WTC11 (cell line): ENCODE data around the gene GLT1D1. TPM values are rescaled to one million over a fixed set of nuclear protein-coding genes. Genes with fewer than 3 reads are reported as not detected.

Experiments used
- ATAC-seq: fragments of 200-7000 bp; cut with Tn5 transposase; 2 replicates; pipeline ENCODE4 v1.10.0; 2021; ENCODE audit warnings: mild to moderate bottlenecking, moderate library complexity
- CTCF ChIA-PET: fragments of 300-600 bp; sonication (Branson Sonifier 250); formaldehyde crosslinking; loops from one replicate; lab custom pipeline; 2021; ENCODE audit warnings: antibody characterized with exemption; lab: Charles Lee
- POLR2A ChIA-PET: fragments of 350-600 bp; sonication (Branson Sonifier 250); formaldehyde crosslinking; loops from one replicate; lab custom pipeline; 2021; ENCODE audit warnings: antibody characterized with exemption; lab: Charles Lee
- DNase-seq: peaks from one replicate; pipeline ENCODE4 v3.0.0; 2021; ENCODE audit warnings: low spot score
- H3K27ac Mint-ChIP-seq: 2 replicates; pipeline ENCODE4 v1.8.0; 2021; ENCODE audit warnings: mixed read lengths
- H3K27me3 Mint-ChIP-seq: 2 replicates; pipeline ENCODE4 v1.8.0; 2021; ENCODE audit warnings: low read depth, mild to moderate bottlenecking, moderate library complexity, mixed read lengths
- H3K36me3 Mint-ChIP-seq: 2 replicates; pipeline ENCODE4 v1.8.0; 2021; ENCODE audit warnings: mixed read lengths
- H3K4me1 Mint-ChIP-seq: 2 replicates; pipeline ENCODE4 v1.8.0; 2022; ENCODE audit warnings: mixed read lengths
- H3K4me3 Mint-ChIP-seq: 2 replicates; pipeline ENCODE4 v1.8.0; 2021; ENCODE audit warnings: mild to moderate bottlenecking, moderate library complexity, mixed read lengths
- H3K9me3 Mint-ChIP-seq: 2 replicates; pipeline ENCODE4 v1.8.0; 2021; ENCODE audit warnings: mixed read lengths
- AFF4 ChIP-seq: sonication (generic); formaldehyde crosslinking; IDR thresholded peaks from 2 replicates; pipeline ENCODE4 v1.8.1; 2023; ENCODE audit warnings: mild to moderate bottlenecking, missing genetic modification reagents, borderline replicate concordance
- AR ChIP-seq: fragments of 250-450 bp; sonication (Bioruptor Pico); IDR thresholded peaks from 2 replicates; pipeline ENCODE4 v1.9.0; 2021; ENCODE audit warnings: mild to moderate bottlenecking
- ATF1 ChIP-seq: sonication (generic); formaldehyde crosslinking; IDR thresholded peaks from 2 replicates; pipeline ENCODE4 v1.8.1; 2023; ENCODE audit warnings: mild to moderate bottlenecking, moderate library complexity, missing genetic modification reagents
- CREM ChIP-seq: sonication (generic); formaldehyde crosslinking; IDR thresholded peaks from 2 replicates; pipeline ENCODE4 v1.8.1; 2022; ENCODE audit warnings: mild to moderate bottlenecking, missing genetic modification reagents, moderate library complexity
- E2F1 ChIP-seq: sonication (generic); formaldehyde crosslinking; IDR thresholded peaks from 2 replicates; pipeline ENCODE4 v1.8.0; 2022; ENCODE audit warnings: mild to moderate bottlenecking, missing genetic modification reagents
- ETV6 ChIP-seq: sonication (generic); formaldehyde crosslinking; IDR thresholded peaks from 2 replicates; pipeline ENCODE4 v1.8.1; 2022; ENCODE audit warnings: mild to moderate bottlenecking, missing genetic modification reagents
- FOXJ3 ChIP-seq: sonication (generic); formaldehyde crosslinking; IDR thresholded peaks from 2 replicates; pipeline ENCODE4 v1.9.0; 2021; ENCODE audit warnings: missing genetic modification reagents, mild to moderate bottlenecking, borderline replicate concordance
- GTF2I ChIP-seq: fragments of 250-450 bp; sonication (Bioruptor Pico); conservative IDR thresholded peaks from 2 replicates; pipeline ENCODE4 v1.4.0; 2021; ENCODE audit warnings: mild to moderate bottlenecking
- JAZF1 ChIP-seq: fragments of 250-450 bp; sonication (Bioruptor Pico); IDR thresholded peaks from 2 replicates; pipeline ENCODE4 v1.9.0; 2021; ENCODE audit warnings: moderate library complexity, mild to moderate bottlenecking, inconsistent platforms
- JUN ChIP-seq: sonication (generic); formaldehyde crosslinking; IDR thresholded peaks from 2 replicates; pipeline ENCODE4 v1.8.0; 2023; ENCODE audit warnings: mild to moderate bottlenecking, missing genetic modification reagents
- NFYB ChIP-seq: sonication (generic); formaldehyde crosslinking; conservative IDR thresholded peaks from 2 replicates; pipeline ENCODE4 v1.8.0; 2022; ENCODE audit warnings: low read depth, missing genetic modification reagents
- NR3C1 ChIP-seq: sonication (generic); formaldehyde crosslinking; conservative IDR thresholded peaks from 2 replicates; pipeline ENCODE4 v1.8.1; 2023; ENCODE audit warnings: low read depth, mild to moderate bottlenecking, missing genetic modification reagents
- PRRX2 ChIP-seq: fragments of 250-450 bp; sonication (Bioruptor Pico); IDR thresholded peaks from 2 replicates; pipeline ENCODE4 v1.8.0; 2021; ENCODE audit warnings: mild to moderate bottlenecking
- RELA ChIP-seq: sonication (generic); formaldehyde crosslinking; IDR thresholded peaks from 2 replicates; pipeline ENCODE4 v1.8.1; 2022; ENCODE audit warnings: missing genetic modification reagents, mild to moderate bottlenecking, borderline replicate concordance
- ZBTB21 ChIP-seq: sonication (generic); formaldehyde crosslinking; IDR thresholded peaks from 2 replicates; pipeline ENCODE4 v1.8.1; 2023; ENCODE audit warnings: mild to moderate bottlenecking, missing genetic modification reagents, borderline replicate concordance
- ZMAT4 ChIP-seq: fragments of 250-450 bp; sonication (Bioruptor Pico); IDR thresholded peaks from 2 replicates; pipeline ENCODE4 v1.9.0; 2021; ENCODE audit warnings: mild to moderate bottlenecking
- ZNF317 ChIP-seq: sonication (generic); formaldehyde crosslinking; IDR thresholded peaks from 2 replicates; pipeline ENCODE4 v1.8.1; 2023; ENCODE audit warnings: low read depth, mild to moderate bottlenecking, moderate library complexity, missing genetic modification reagents, borderline replicate concordance
- ZNF416 ChIP-seq: fragments of 250-450 bp; sonication (Bioruptor Pico); IDR thresholded peaks from 2 replicates; pipeline ENCODE4 v1.9.0; 2021; ENCODE audit warnings: mild to moderate bottlenecking, inconsistent platforms
- total RNA-seq: library from RNA; stranded (reverse); gene quantifications from 3 replicates; pipeline ENCODE4 v1.2.3, GENCODE V29; 2021
- TF ChIP-seq, protein P1 (sequence below): sonication (generic); formaldehyde crosslinking; conservative IDR thresholded peaks from 2 replicates; pipeline ENCODE4 v1.8.1; 2023; ENCODE audit warnings: mild to moderate bottlenecking, low read depth, missing genetic modification reagents, moderate library complexity
- TF ChIP-seq, protein P2 (sequence below): sonication (generic); formaldehyde crosslinking; IDR thresholded peaks from 2 replicates; pipeline ENCODE4 v1.8.0; 2022; ENCODE audit warnings: mild to moderate bottlenecking, missing genetic modification reagents

GLT1D1 gene
- total RNA-seq, 1 experiment from 2014 or later: 1.5 TPM

- TF ChIP-seq PRRX2 (CRISPR knock-in tag): no peak
- no peak for TF ChIP-seq NR3C1 (CRISPR knock-in tag)
- no peak for TF ChIP-seq AR (CRISPR knock-in tag)
- TF ChIP-seq NFYB (CRISPR knock-in tag): no peak
- Mint-ChIP-seq H3K4me1 (no peaks in the 10 kb centered on the region), H3K36me3 (peaks cover 47% of the 10 kb centered on the region), H3K27me3 (peaks cover 21% of the 10 kb centered on the region), H3K4me3 (no peak overlapping the region), H3K9me3 (peaks cover 41% of the 10 kb centered on the region), H3K27ac (no peak overlapping the region)
- CTCF ChIA-PET: no interaction called here
- no peak for DNase-seq
- ATAC-seq: no peak
- POLR2A ChIA-PET: no interaction called here
These were observed 14.2 kb downstream of the GLT1D1 start for GRCh38 chr12:128867466-128867865.

- POLR2A ChIA-PET: no interaction called here
- no peak for TF ChIP-seq FOXJ3
- Mint-ChIP-seq H3K27ac (no peak overlapping the region), H3K9me3 (peaks cover 53% of the 10 kb centered on the region), H3K27me3 (peaks cover 18% of the 10 kb centered on the region), H3K4me1 (no peaks in the 10 kb centered on the region), H3K36me3 (peaks cover 53% of the 10 kb centered on the region), H3K4me3 (no peak overlapping the region)
- ATAC-seq (no peak), DNase-seq (no peak)
- CTCF ChIA-PET: no interaction called here
These were observed 18.2 kb downstream of the GLT1D1 start for GRCh38 chr12:128871516-128871892.

DNA sequence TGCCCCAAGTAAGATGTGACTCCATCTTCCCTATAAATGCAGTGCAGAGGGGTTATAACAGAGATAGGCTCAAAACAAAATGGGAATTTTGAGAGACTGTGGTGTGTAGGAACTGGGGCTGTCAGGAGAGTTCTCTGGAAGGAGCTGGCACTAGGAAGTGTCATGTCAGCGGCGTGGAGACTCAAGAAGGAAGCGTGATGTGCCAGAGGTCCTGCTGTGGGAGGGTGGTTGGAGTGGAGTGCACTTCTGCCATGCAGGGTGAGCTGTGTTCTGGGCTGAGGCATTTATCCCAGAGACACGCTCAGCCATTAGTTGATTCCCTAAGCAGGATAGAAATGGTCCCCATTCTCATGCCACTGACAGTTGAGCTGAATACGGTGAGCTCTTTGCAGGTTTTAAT is 19.0 kb downstream of the GLT1D1 start:
- DNase-seq: no peak
- Mint-ChIP-seq H3K4me3 (no peak overlapping the region), H3K36me3 (peaks cover 61% of the 10 kb centered on the region), H3K4me1 (no peaks in the 10 kb centered on the region), H3K27ac (no peak overlapping the region), H3K9me3 (peaks cover 60% of the 10 kb centered on the region), H3K27me3 (peaks cover 18% of the 10 kb centered on the region)
- no peak for ATAC-seq
- ChIA-PET CTCF (no interaction called here), POLR2A (no interaction called here)
- TF ChIP-seq ZNF317 (no peak), AFF4 (CRISPR knock-in tag) (no peak), ZNF416 (CRISPR knock-in tag) (no peak), ATF1 (CRISPR knock-in tag) (no peak), RELA (no peak), NFYB (CRISPR knock-in tag) (no peak), ZMAT4 (CRISPR knock-in tag) (no peak), ZBTB21 (CRISPR knock-in tag) (no peak), E2F1 (no peak), GTF2I (CRISPR knock-in tag) (no peak), JAZF1 (CRISPR knock-in tag) (no peak), CREM (CRISPR knock-in tag) (no peak), ETV6 (CRISPR knock-in tag) (no peak), JUN (no peak)
- TF ChIP-seq, protein P1, sequence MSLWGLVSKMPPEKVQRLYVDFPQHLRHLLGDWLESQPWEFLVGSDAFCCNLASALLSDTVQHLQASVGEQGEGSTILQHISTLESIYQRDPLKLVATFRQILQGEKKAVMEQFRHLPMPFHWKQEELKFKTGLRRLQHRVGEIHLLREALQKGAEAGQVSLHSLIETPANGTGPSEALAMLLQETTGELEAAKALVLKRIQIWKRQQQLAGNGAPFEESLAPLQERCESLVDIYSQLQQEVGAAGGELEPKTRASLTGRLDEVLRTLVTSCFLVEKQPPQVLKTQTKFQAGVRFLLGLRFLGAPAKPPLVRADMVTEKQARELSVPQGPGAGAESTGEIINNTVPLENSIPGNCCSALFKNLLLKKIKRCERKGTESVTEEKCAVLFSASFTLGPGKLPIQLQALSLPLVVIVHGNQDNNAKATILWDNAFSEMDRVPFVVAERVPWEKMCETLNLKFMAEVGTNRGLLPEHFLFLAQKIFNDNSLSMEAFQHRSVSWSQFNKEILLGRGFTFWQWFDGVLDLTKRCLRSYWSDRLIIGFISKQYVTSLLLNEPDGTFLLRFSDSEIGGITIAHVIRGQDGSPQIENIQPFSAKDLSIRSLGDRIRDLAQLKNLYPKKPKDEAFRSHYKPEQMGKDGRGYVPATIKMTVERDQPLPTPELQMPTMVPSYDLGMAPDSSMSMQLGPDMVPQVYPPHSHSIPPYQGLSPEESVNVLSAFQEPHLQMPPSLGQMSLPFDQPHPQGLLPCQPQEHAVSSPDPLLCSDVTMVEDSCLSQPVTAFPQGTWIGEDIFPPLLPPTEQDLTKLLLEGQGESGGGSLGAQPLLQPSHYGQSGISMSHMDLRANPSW (CRISPR knock-in tag): no peak
- TF ChIP-seq, protein P2, sequence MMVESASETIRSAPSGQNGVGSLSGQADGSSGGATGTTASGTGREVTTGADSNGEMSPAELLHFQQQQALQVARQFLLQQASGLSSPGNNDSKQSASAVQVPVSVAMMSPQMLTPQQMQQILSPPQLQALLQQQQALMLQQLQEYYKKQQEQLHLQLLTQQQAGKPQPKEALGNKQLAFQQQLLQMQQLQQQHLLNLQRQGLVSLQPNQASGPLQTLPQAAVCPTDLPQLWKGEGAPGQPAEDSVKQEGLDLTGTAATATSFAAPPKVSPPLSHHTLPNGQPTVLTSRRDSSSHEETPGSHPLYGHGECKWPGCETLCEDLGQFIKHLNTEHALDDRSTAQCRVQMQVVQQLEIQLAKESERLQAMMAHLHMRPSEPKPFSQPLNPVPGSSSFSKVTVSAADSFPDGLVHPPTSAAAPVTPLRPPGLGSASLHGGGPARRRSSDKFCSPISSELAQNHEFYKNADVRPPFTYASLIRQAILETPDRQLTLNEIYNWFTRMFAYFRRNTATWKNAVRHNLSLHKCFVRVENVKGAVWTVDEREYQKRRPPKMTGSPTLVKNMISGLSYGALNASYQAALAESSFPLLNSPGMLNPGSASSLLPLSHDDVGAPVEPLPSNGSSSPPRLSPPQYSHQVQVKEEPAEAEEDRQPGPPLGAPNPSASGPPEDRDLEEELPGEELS (CRISPR knock-in tag): no peak
